ENCODE results near the gene PARD3B. TPM values are rescaled to one million over a fixed set of nuclear protein-coding genes. Genes with fewer than 3 reads are reported as not detected.

The PARD3B gene
- total and polyA plus RNA-seq, 2 donors (not counting 1 experiment from before 2014, with no cell fraction given), result 7.4 to 20.6 TPM

GRCh38 chr2:205527801-205528200 is 982.5 kb downstream of the PARD3B start:
- Histone ChIP-seq H3K79me2 (ENCODE audit: control insufficient read depth, insufficient read depth, low read length) (no peaks in the 10 kb centered on the region), H3K36me3 (ENCODE audit: control insufficient read depth, insufficient read depth, low read length) (no peaks in the 10 kb centered on the region), H4K20me1 (ENCODE audit: control insufficient read depth, extremely low read depth, insufficient read depth, low read length) (no peaks in the 10 kb centered on the region), H3K4me3 (replicated peaks in 1 of 4; ENCODE audit: control extremely low read depth in 1 of 4, insufficient read depth in 1 of 4, low read depth in 3 of 4, low read length in 4 of 4) (no peak overlapping the region), H2AFZ (ENCODE audit: low read length) (no peak overlapping the region), H3K27ac (ENCODE audit: insufficient read depth, low read length) (no peak overlapping the region), H3K27me3 (ENCODE audit: control insufficient read depth, insufficient read depth, low read length) (no peaks in the 10 kb centered on the region), H3K4me2 (ENCODE audit: extremely low read depth, insufficient read depth, low read length) (no peak overlapping the region), H3K9ac (ENCODE audit: insufficient read depth, low read length) (no peak overlapping the region), H3K4me1 (ENCODE audit: control insufficient read depth, extremely low read depth, insufficient read depth, low read length) (no peaks in the 10 kb centered on the region), H3K9me3 (ENCODE audit: control insufficient read depth, insufficient read depth, low read depth, low read length) (no peaks in the 10 kb centered on the region)
- TF ChIP-seq EZH2 (IDR thresholded peaks at IDR 0.05; ENCODE audit: low read length, missing control alignments) (no peak), CTCF (conservative IDR thresholded peaks at IDR 0.05 in 1 of 2, IDR thresholded peaks at IDR 0.05 in 1 of 2; ENCODE audit: low read depth in 1 of 2, low read length in 2 of 2) (no peak)
- peak in 1 of 2 donors; percentile 28 for DNase-seq (ENCODE audit: low read depth in 2 of 2)

- no peaks in the 10 kb centered on the region for H3K9me3 ChIP-seq (ENCODE audit: control insufficient read depth, insufficient read depth, low read depth, low read length)
- no peaks in the 10 kb centered on the region for H3K4me1 ChIP-seq (ENCODE audit: control insufficient read depth, extremely low read depth, insufficient read depth, low read length)
- H3K36me3 ChIP-seq (ENCODE audit: control insufficient read depth, insufficient read depth, low read length), result no peaks in the 10 kb centered on the region
- H3K4me2 ChIP-seq (ENCODE audit: extremely low read depth, insufficient read depth, low read length), result no peak overlapping the region
- no peak overlapping the region for H3K27ac ChIP-seq (ENCODE audit: insufficient read depth, low read length)
- no peak overlapping the region for H3K4me3 ChIP-seq (replicated peaks in 1 of 4; ENCODE audit: control extremely low read depth in 1 of 4, insufficient read depth in 1 of 4, low read depth in 3 of 4, low read length in 4 of 4)
- no peak overlapping the region for H3K9ac ChIP-seq (ENCODE audit: insufficient read depth, low read length)
- H4K20me1 ChIP-seq (ENCODE audit: control insufficient read depth, extremely low read depth, insufficient read depth, low read length), result no peaks in the 10 kb centered on the region
- TF ChIP-seq EZH2 (IDR thresholded peaks at IDR 0.05; ENCODE audit: low read length, missing control alignments), result no peak
- TF ChIP-seq CTCF (conservative IDR thresholded peaks at IDR 0.05 in 1 of 2, IDR thresholded peaks at IDR 0.05 in 1 of 2; ENCODE audit: low read depth in 1 of 2, low read length in 2 of 2), result no peak
- H3K79me2 ChIP-seq (ENCODE audit: control insufficient read depth, insufficient read depth, low read length), result no peaks in the 10 kb centered on the region
- H2AFZ ChIP-seq (ENCODE audit: low read length), result no peak overlapping the region
- H3K27me3 ChIP-seq (ENCODE audit: control insufficient read depth, insufficient read depth, low read length), result no peaks in the 10 kb centered on the region
- DNase-seq (ENCODE audit: low read depth in 2 of 2), result no peak
Observed at GRCh38 chr2:205531072-205531471, 985.8 kb downstream of the PARD3B start.

GRCh38 chr2:205531489-205532148 is 986.3 kb downstream of the PARD3B start:
- Histone ChIP-seq H3K27ac (ENCODE audit: insufficient read depth, low read length) (no peak overlapping the region), H3K4me1 (ENCODE audit: control insufficient read depth, extremely low read depth, insufficient read depth, low read length) (no peaks in the 10 kb centered on the region), H3K79me2 (ENCODE audit: control insufficient read depth, insufficient read depth, low read length) (no peaks in the 10 kb centered on the region), H3K9ac (ENCODE audit: insufficient read depth, low read length) (no peak overlapping the region), H3K36me3 (ENCODE audit: control insufficient read depth, insufficient read depth, low read length) (no peaks in the 10 kb centered on the region), H4K20me1 (ENCODE audit: control insufficient read depth, extremely low read depth, insufficient read depth, low read length) (no peaks in the 10 kb centered on the region), H3K4me2 (ENCODE audit: extremely low read depth, insufficient read depth, low read length) (no peak overlapping the region), H2AFZ (ENCODE audit: low read length) (no peak overlapping the region), H3K27me3 (ENCODE audit: control insufficient read depth, insufficient read depth, low read length) (no peaks in the 10 kb centered on the region), H3K4me3 (replicated peaks in 1 of 4; ENCODE audit: control extremely low read depth in 1 of 4, insufficient read depth in 1 of 4, low read depth in 3 of 4, low read length in 4 of 4) (no peak overlapping the region), H3K9me3 (ENCODE audit: control insufficient read depth, insufficient read depth, low read depth, low read length) (no peaks in the 10 kb centered on the region)
- TF ChIP-seq EZH2 (IDR thresholded peaks at IDR 0.05; ENCODE audit: low read length, missing control alignments) (no peak), CTCF (conservative IDR thresholded peaks at IDR 0.05 in 1 of 2, IDR thresholded peaks at IDR 0.05 in 1 of 2; ENCODE audit: low read depth in 1 of 2, low read length in 2 of 2) (no peak)
- no peak for DNase-seq (ENCODE audit: low read depth in 2 of 2)

All from fibroblast of lung (primary cell).